Right lung (tissue), 5 donors: ENCODE data around the gene TMIGD1. TPM values are rescaled to one million over a fixed set of nuclear protein-coding genes. Genes with fewer than 3 reads are reported as not detected.
A peak's percentile ranks its signal among the peaks of the same experiment; 100 is the strongest.

Source experiments
- DNase-seq, 2 donors: peaks; one replicate each; pipeline ENCODE4 v3.0.0-alpha.2; 2013
- polyA plus RNA-seq, 5 donors: library from polyadenylated mRNA; unstranded; fragments of 120-200 nt; gene quantifications; one replicate each; pipeline versions ENCODE4 v1.2.1 to v1.2.3, GENCODE V29; 2013; ENCODE audit warnings: inconsistent platforms in 1 of 5, low replicate concordance in 1 of 5; ENCODE audit not compliant: insufficient read length in 5 of 5, insufficient read depth in 1 of 5

TMIGD1 gene
- polyA plus RNA-seq, 5 donors = not detected

GRCh38 chr17:30290696-30291542 is 42.9 kb downstream of the TMIGD1 start:
- DNase-seq = peak in 1 of 2 donors; percentile 24

- no peak for DNase-seq
Observed at GRCh38 chr17:30290077-30290476, 43.8 kb downstream of the TMIGD1 start.

- no peak for DNase-seq
Observed at GRCh38 chr17:30279156-30279555, 54.7 kb downstream of the TMIGD1 start.

GRCh38 chr17:30278032-30278431 is 55.8 kb downstream of the TMIGD1 start:
- DNase-seq = peak in 1 of 2 donors; percentile 29

- no peak for DNase-seq
Observed at GRCh38 chr17:30275911-30276310, 57.9 kb downstream of the TMIGD1 start.

GRCh38 chr17:30274887-30275286 is 59.0 kb downstream of the TMIGD1 start:
- no peak for DNase-seq

- DNase-seq = no peak
Observed at GRCh38 chr17:30273373-30273772, 60.5 kb downstream of the TMIGD1 start.

- DNase-seq = no peak
Observed at GRCh38 chr17:30271102-30271501, 62.8 kb downstream of the TMIGD1 start.

- DNase-seq = no peak
Observed at GRCh38 chr17:30267625-30268024, 66.2 kb downstream of the TMIGD1 start.

Other genes with a start within 250 kb of the TMIGD1 start
- 10 to 100 TPM; 33.4 to 45.1 (median 34.7) TPM for gene NSRP1, start 217.2 kb downstream of the TMIGD1 start, polyA plus RNA-seq
- gene SLC6A4, start 98.4 kb downstream of the TMIGD1 start, polyA plus RNA-seq = 1 to 10 TPM in 2 of 5 donors, under 1 TPM in 3; 0.71 to 1.7 (median 0.76) TPM
- 10 to 100 TPM; 59.2 to 72.7 (median 68.1) TPM for gene BLMH, start 42.1 kb downstream of the TMIGD1 start, polyA plus RNA-seq
- gene CPD, start 44.9 kb upstream of the TMIGD1 start, polyA plus RNA-seq = 10 to 100 TPM; 30.8 to 55.6 (median 47.6) TPM
- 10 to 100 TPM; 36.6 to 52.6 (median 51.1) TPM for gene GOSR1, start 143.4 kb upstream of the TMIGD1 start, polyA plus RNA-seq